ELR (cell line): Measurements from ENCODE around the gene HOXA11.
A peak's percentile ranks its signal among the peaks of the same experiment; 100 is the strongest.

Source experiments
- DNase-seq: peaks from one replicate; pipeline ENCODE4 v3.0.0-alpha.2; 2015; ENCODE audit warnings: low read depth

HOXA11 gene

GRCh38 chr7:27158436-27159265 lies 26.4 kb downstream of the HOXA11 start:
- no peak for DNase-seq

- DNase-seq: no peak
Observed at GRCh38 chr7:27157702-27158431, 27.2 kb downstream of the HOXA11 start.

- DNase-seq: no peak
Observed at GRCh38 chr7:27156916-27157701, 27.9 kb downstream of the HOXA11 start.

- peak; percentile 87 for DNase-seq
Observed at GRCh38 chr7:27156508-27156898, 28.5 kb downstream of the HOXA11 start, which contains the start of gene HOXA7. Gene HOXA7, minus strand, starts transcription at chr7:27156675. Its CDS starts 130 bp downstream, at chr7:27156545.

- DNase-seq: peak; percentile 58
Observed at GRCh38 chr7:27155816-27156507, 29.1 kb downstream of the HOXA11 start.

- no peak for DNase-seq
Observed at GRCh38 chr7:27154901-27155815, 29.9 kb downstream of the HOXA11 start.

- no peak for DNase-seq
Observed at GRCh38 chr7:27154369-27154768, 30.7 kb downstream of the HOXA11 start.

- DNase-seq: no peak
Observed at GRCh38 chr7:27153526-27153925, 31.5 kb downstream of the HOXA11 start.

GRCh38 chr7:27152816-27153442 lies 32.1 kb downstream of the HOXA11 start:
- no peak for DNase-seq

- peak; percentile 85 for DNase-seq
Observed at GRCh38 chr7:27151931-27152815, 32.9 kb downstream of the HOXA11 start, which contains the start of gene HOXA3. Gene HOXA3, minus strand, starts transcription at chr7:27152583. Its CDS starts 41,943 bp downstream, at chr7:27110640.

- peak; percentile 42 for DNase-seq
Observed at GRCh38 chr7:27151341-27151930, 33.6 kb downstream of the HOXA11 start.

GRCh38 chr7:27150568-27151340 lies 34.3 kb downstream of the HOXA11 start:
- peak; percentile 88 for DNase-seq

- no peak for DNase-seq
Observed at GRCh38 chr7:27149842-27150567, 35.0 kb downstream of the HOXA11 start.

GRCh38 chr7:27148756-27149641 lies 36.0 kb downstream of the HOXA11 start:
- no peak for DNase-seq

- DNase-seq: no peak
Observed at GRCh38 chr7:27148031-27148755, 36.8 kb downstream of the HOXA11 start.
